Vagina (tissue), 2 donors: ENCODE data around the gene SEZ6L. TPM values are rescaled to one million over a fixed set of nuclear protein-coding genes. Genes with fewer than 3 reads are reported as not detected.

ENCODE experiments used
- DNase-seq, 2 donors: peaks; one replicate each; pipeline ENCODE4 v3.0.0-alpha.2; 2017; ENCODE audit errors: extremely low spot score in 2 of 2
- H3K27ac ChIP-seq: fragments of 200-600 bp; sonication (generic); one replicate; pipeline ENCODE4 v1.5.1; 2019
- H3K27me3 ChIP-seq: fragments of 200-600 bp; sonication (generic); one replicate; pipeline ENCODE4 v1.5.1; 2019
- H3K36me3 ChIP-seq, 2 donors: fragments of 200-600 bp; sonication (generic); one replicate each; pipeline ENCODE4 v1.5.1; 2017 to 2019
- H3K4me1 ChIP-seq: fragments of 200-600 bp; sonication (generic); one replicate; pipeline ENCODE4 v1.5.1; 2019
- H3K4me3 ChIP-seq, 2 donors: fragments of 200-600 bp; sonication (generic); 1 replicate in 1 of 2; 2 replicates in 1 of 2; pipeline ENCODE4 v1.5.1; 2016 to 2019
- H3K9me3 ChIP-seq: fragments of 200-600 bp; sonication (generic); one replicate; pipeline ENCODE4 v1.5.1; 2019
- POLR2A ChIP-seq, 2 donors: fragments of 450-650 bp; IDR thresholded peaks; one replicate each; pipeline ENCODE4 v1.6.1; 2017; ENCODE audit warnings: antibody characterized with exemption in 2 of 2, mild to moderate bottlenecking in 2 of 2, moderate library complexity in 2 of 2
- POLR2AphosphoS5 ChIP-seq, 2 donors: sonication (generic); formaldehyde crosslinking; IDR thresholded peaks; one replicate each; pipeline ENCODE4 v1.9.0; 2017; ENCODE audit warnings: antibody characterized with exemption in 2 of 2, mild to moderate bottlenecking in 2 of 2, low read depth in 1 of 2; ENCODE audit not compliant: insufficient read depth in 1 of 2
- intact Hi-C: fragments of 100-400 bp; cut with DNase I; formaldehyde crosslinking; loops from one replicate; pipeline ENCODE4 v1.15.1; 2023
- total RNA-seq: library from RNA; depleted of rRNA; stranded (reverse); fragments of >200 nt; gene quantifications from one replicate; pipeline ENCODE4 v1.2.3, GENCODE V29; 2016
- TF ChIP-seq, protein P1 (sequence below), 3 experiments: fragments of 450-650 bp in 2 of 3; fragments of 200-600 bp in 1 of 3; sonication (generic) in 1 of 3; IDR thresholded peaks; one replicate each; pipeline ENCODE4 v1.5.1; 2017 to 2019; ENCODE audit warnings: antibody characterized with exemption in 3 of 3, mild to moderate bottlenecking in 2 of 3, moderate library complexity in 2 of 3

The SEZ6L gene
- total RNA-seq, 1 donor from 2014 or later: 1.2 TPM

DNA sequence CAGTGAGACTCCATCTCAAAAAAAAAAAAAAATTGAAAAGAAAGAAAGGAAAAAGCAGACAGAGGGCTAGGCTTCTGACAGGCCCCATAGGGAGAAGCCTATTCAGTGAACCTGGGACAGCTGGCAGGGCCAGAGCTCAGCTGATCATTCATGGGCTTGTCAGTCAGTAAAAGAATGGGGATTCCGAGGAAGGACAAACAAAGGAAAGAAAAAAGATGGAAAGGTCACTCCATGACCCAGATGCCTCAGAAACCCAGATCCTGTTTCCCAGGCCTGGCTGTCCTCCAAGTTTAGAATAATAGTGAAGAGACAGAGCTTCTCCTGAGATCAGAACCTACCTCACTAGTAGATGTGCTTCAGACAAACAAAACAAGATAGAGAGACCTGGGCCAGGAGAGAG lies 225.5 kb downstream of the SEZ6L start:
- TF ChIP-seq POLR2A (IDR thresholded peaks at IDR 0.05) (no peak), POLR2AphosphoS5 (IDR thresholded peaks at IDR 0.05; ENCODE audit: insufficient read depth in 1 of 2, low read depth in 1 of 2) (no peak)
- TF ChIP-seq, protein P1, sequence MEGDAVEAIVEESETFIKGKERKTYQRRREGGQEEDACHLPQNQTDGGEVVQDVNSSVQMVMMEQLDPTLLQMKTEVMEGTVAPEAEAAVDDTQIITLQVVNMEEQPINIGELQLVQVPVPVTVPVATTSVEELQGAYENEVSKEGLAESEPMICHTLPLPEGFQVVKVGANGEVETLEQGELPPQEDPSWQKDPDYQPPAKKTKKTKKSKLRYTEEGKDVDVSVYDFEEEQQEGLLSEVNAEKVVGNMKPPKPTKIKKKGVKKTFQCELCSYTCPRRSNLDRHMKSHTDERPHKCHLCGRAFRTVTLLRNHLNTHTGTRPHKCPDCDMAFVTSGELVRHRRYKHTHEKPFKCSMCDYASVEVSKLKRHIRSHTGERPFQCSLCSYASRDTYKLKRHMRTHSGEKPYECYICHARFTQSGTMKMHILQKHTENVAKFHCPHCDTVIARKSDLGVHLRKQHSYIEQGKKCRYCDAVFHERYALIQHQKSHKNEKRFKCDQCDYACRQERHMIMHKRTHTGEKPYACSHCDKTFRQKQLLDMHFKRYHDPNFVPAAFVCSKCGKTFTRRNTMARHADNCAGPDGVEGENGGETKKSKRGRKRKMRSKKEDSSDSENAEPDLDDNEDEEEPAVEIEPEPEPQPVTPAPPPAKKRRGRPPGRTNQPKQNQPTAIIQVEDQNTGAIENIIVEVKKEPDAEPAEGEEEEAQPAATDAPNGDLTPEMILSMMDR (IDR thresholded peaks at IDR 0.05): no peak
- Histone ChIP-seq H3K27ac (no peak overlapping the region), H3K4me1 (no peaks in the 10 kb centered on the region), H3K4me3 (no peak overlapping the region), H3K36me3 (no peaks in the 10 kb centered on the region), H3K27me3 (no peaks in the 10 kb centered on the region), H3K9me3 (no peaks in the 10 kb centered on the region)
- DNase-seq: no peak
- intact Hi-C loops: no loop called here

DNA sequence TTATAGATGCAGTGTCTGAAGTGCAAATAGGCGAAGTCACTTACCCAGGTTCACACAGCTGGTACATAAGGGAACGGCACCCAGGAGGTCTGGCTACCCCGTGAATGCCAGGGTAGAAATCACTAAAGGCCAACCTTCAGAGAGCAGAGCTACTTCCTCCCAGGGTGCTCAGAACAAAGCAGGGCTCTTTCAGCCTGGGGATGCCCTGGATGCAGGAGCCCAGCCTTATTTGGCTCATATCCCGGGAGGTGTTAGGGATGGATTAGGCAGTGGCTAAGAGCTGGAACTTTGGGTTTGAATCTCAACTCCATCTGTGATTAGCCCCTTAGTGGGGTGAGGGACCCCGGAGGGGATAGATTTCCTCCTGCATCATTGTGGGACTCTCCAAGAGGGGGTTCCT lies 226.7 kb downstream of the SEZ6L start:
- no peak for DNase-seq
- Histone ChIP-seq H3K9me3 (no peaks in the 10 kb centered on the region), H3K4me1 (no peaks in the 10 kb centered on the region), H3K27me3 (no peaks in the 10 kb centered on the region), H3K4me3 (no peak overlapping the region), H3K36me3 (no peaks in the 10 kb centered on the region), H3K27ac (no peak overlapping the region)
- TF ChIP-seq POLR2AphosphoS5 (IDR thresholded peaks at IDR 0.05; ENCODE audit: insufficient read depth in 1 of 2, low read depth in 1 of 2) (no peak), POLR2A (IDR thresholded peaks at IDR 0.05) (no peak)
- TF ChIP-seq, protein P1 (IDR thresholded peaks at IDR 0.05): no peak
- intact Hi-C loops: no loop called here

DNA sequence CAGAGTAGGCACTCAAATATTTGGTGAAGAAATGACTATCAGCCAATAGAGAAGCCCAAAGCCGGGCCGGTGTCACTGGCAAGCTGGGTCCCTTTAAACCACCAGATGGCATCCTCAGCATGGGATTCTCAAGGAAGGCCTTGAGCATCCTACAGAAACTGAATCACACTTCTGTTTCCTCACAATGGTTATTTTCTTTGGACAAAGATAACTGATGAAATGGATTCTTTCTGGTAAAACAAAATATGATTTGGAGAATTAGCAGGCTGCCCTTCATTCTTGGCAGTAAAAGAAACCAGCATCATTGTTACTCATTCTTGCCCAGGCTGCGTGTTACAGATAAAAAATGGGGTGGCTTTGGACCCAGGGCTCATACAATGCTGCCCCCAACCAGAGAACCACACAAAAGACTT lies 229.5 kb downstream of the SEZ6L start:
- H3K27ac ChIP-seq: no peak overlapping the region
- H3K4me3 ChIP-seq: no peak overlapping the region
- no peak for DNase-seq
- H3K4me1 ChIP-seq: no peaks in the 10 kb centered on the region
- H3K27me3 ChIP-seq: no peaks in the 10 kb centered on the region
- no peaks in the 10 kb centered on the region for H3K9me3 ChIP-seq
- no peaks in the 10 kb centered on the region for H3K36me3 ChIP-seq
- TF ChIP-seq POLR2A (IDR thresholded peaks at IDR 0.05): no peak
- no peak for TF ChIP-seq POLR2AphosphoS5 (IDR thresholded peaks at IDR 0.05; ENCODE audit: insufficient read depth in 1 of 2, low read depth in 1 of 2)
- TF ChIP-seq, protein P1 (IDR thresholded peaks at IDR 0.05): peak; percentile 26 to 37 (median 34)
- intact Hi-C loops: no loop called here

DNA sequence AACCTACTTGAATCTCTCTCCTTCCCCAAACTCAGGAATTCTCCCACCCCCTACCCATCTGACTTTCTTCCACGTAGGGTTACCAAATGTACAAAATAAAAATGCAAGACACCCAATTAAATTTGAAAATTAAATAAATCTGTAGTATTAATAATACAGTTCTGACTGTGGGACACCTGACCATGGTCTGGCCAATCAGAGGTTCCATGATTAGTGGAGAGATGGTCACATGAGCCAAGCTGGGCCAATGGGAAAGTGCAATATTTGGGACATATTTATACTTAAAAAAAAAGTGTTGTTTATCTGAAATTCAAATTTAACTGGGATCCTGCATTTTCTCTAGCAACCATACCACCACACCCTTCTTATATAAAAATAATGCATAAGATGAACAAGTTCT lies 230.0 kb downstream of the SEZ6L start:
- H3K27me3 ChIP-seq: no peaks in the 10 kb centered on the region
- H3K9me3 ChIP-seq: no peaks in the 10 kb centered on the region
- H3K27ac ChIP-seq: no peak overlapping the region
- H3K36me3 ChIP-seq: no peaks in the 10 kb centered on the region
- no peak overlapping the region for H3K4me3 ChIP-seq
- no peak for DNase-seq
- H3K4me1 ChIP-seq: no peaks in the 10 kb centered on the region
- TF ChIP-seq POLR2AphosphoS5 (IDR thresholded peaks at IDR 0.05; ENCODE audit: insufficient read depth in 1 of 2, low read depth in 1 of 2) (no peak), POLR2A (IDR thresholded peaks at IDR 0.05) (no peak)
- TF ChIP-seq, protein P1 (IDR thresholded peaks at IDR 0.05): no peak
- intact Hi-C loops: no loop called here

DNA sequence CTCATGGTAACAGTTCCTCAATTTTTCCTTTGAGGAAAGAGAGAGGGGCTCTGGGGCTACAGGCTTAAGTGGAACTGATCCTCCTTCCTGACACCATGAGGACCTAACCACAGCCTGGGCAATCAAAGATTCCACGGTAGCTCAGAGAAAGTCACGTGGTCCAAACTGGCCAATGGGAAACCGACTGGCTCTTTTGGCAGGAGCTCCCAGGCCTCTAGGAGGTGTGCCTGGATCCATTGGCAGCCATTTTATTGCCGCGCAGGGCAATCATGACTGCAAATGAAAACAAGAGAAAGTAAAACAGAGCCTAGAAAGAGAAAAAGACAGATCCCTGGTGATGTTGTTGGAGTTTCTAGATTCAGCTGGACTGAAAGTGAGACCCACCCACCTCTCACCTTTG lies 232.5 kb downstream of the SEZ6L start:
- Histone ChIP-seq H3K27ac (no peak overlapping the region), H3K27me3 (no peaks in the 10 kb centered on the region), H3K36me3 (no peaks in the 10 kb centered on the region), H3K4me3 (no peak overlapping the region), H3K4me1 (no peaks in the 10 kb centered on the region), H3K9me3 (no peaks in the 10 kb centered on the region)
- TF ChIP-seq POLR2A (IDR thresholded peaks at IDR 0.05): no peak
- TF ChIP-seq, protein P1 (IDR thresholded peaks at IDR 0.05): no peak
- no peak for TF ChIP-seq POLR2AphosphoS5 (IDR thresholded peaks at IDR 0.05; ENCODE audit: insufficient read depth in 1 of 2, low read depth in 1 of 2)
- no peak for DNase-seq
- intact Hi-C loops: no loop called here
